Hair follicle dermal papilla cell (primary cell): ENCODE results near the gene WDR26. TPM values are rescaled to one million over a fixed set of nuclear protein-coding genes. Genes with fewer than 3 reads are reported as not detected.

Experiments used
- small RNA-seq: library from RNA; depleted of rRNA; stranded (forward); fragments of <200 nt; gene quantifications from one replicate; pipeline ENCODE3, GENCODE V24; 2012
- total RNA-seq: library from RNA; depleted of rRNA; stranded (reverse); fragments of >200 nt; gene quantifications from 2 replicates; pipeline ENCODE4 v1.2.3, GENCODE V29; 2012

Gene WDR26
- 65.8 and 71.6 TPM in 2 replicates for total RNA-seq

GRCh38 chr1:224434691-224435317 lies at the start of gene WDR26:
Gene WDR26, minus strand, starts transcription at chr1:224434797.

GRCh38 chr1:224356685-224357625 lies 77.6 kb downstream of the WDR26 start, which contains the start of gene CNIH4:
Gene CNIH4, plus strand, starts transcription at chr1:224356879. Its CDS starts 46 bp downstream, at chr1:224356925.

Small RNA genes lying within 50 kb of the gene (small RNA-seq; reads per million reads assigned to genes)
- 10.4 reads per million, percentile 91 among the genes with 10 or more reads in this experiment for gene MIR4742

Other genes starting within 250 kb of the WDR26 start
- 14.8 and 21.1 TPM in 2 replicates for gene NVL, start 104.6 kb downstream of the WDR26 start, total RNA-seq
- gene CNIH4, start 77.9 kb downstream of the WDR26 start, total RNA-seq = 40.2 and 41.0 TPM in 2 replicates
- gene CNIH3, start 181.5 kb upstream of the WDR26 start, total RNA-seq = 7.4 and 9.2 TPM in 2 replicates